Karpas-422 (cell line): ENCODE measurements around the gene PALD1. TPM values are rescaled to one million over a fixed set of nuclear protein-coding genes. Genes with fewer than 3 reads are reported as not detected.

Experiments used
- DNase-seq: peaks from one replicate; pipeline ENCODE4 v3.0.0-alpha.2; 2015
- H2AFZ ChIP-seq: fragments of 200-600 bp; sonication (generic); 2 replicates; pipeline ENCODE4 v1.6.1; 2014; ENCODE audit warnings: antibody characterized with exemption, low read length, mixed read lengths
- H3K27ac ChIP-seq: fragments of 200-600 bp; sonication (generic); 2 replicates; pipeline ENCODE4 v1.5.1; 2014; ENCODE audit warnings: mild to moderate bottlenecking, low read length, moderate library complexity
- H3K27me3 ChIP-seq: fragments of 200-600 bp; sonication (generic); 2 replicates; pipeline ENCODE4 v1.6.1; 2014; ENCODE audit warnings: low read length, mixed read lengths
- H3K36me3 ChIP-seq: fragments of 200-600 bp; sonication (generic); 2 replicates; pipeline ENCODE4 v1.6.1; 2014; ENCODE audit warnings: low read length, mixed read lengths; ENCODE audit not compliant: insufficient read depth
- H3K4me1 ChIP-seq: fragments of 200-600 bp; sonication (generic); 2 replicates; pipeline ENCODE4 v1.6.1; 2014; ENCODE audit warnings: mild to moderate bottlenecking, low read length, mixed read lengths
- H3K4me2 ChIP-seq: fragments of 200-600 bp; sonication (generic); 2 replicates; pipeline ENCODE4 v1.6.1; 2014; ENCODE audit warnings: low read length, low read depth, mild to moderate bottlenecking; ENCODE audit not compliant: poor library complexity, severe bottlenecking
- H3K4me3 ChIP-seq: fragments of 200-600 bp; sonication (generic); 2 replicates; pipeline ENCODE4 v1.5.1; 2014; ENCODE audit warnings: mild to moderate bottlenecking, antibody characterized with exemption, low read length, mixed read lengths
- H3K79me2 ChIP-seq: fragments of 200-600 bp; sonication (generic); 2 replicates; pipeline ENCODE4 v1.6.1; 2014; ENCODE audit warnings: mild to moderate bottlenecking, low read length, mixed read lengths
- H3K9ac ChIP-seq: fragments of 200-600 bp; sonication (generic); 2 replicates; pipeline ENCODE4 v1.6.0; 2014; ENCODE audit warnings: low read length
- H3K9me2 ChIP-seq: fragments of 200-600 bp; sonication (generic), shearing (Covaris generic); replicated peaks from 2 replicates; pipeline ENCODE4 v1.6.0; 2014; ENCODE audit warnings: mild to moderate bottlenecking, low read length, moderate library complexity; ENCODE audit not compliant: insufficient read depth
- H3K9me3 ChIP-seq: fragments of 300-700, 200-600 bp; sonication (generic); 2 replicates; pipeline ENCODE4 v1.6.1; 2014; ENCODE audit warnings: low read length, mixed read lengths
- H4K20me1 ChIP-seq: fragments of 200-600 bp; sonication (generic); 2 replicates; pipeline ENCODE4 v1.6.1; 2014; ENCODE audit warnings: mild to moderate bottlenecking, antibody characterized with exemption, low read length, low read depth; ENCODE audit not compliant: insufficient read depth
- total RNA-seq: library from RNA; depleted of rRNA; stranded (reverse); fragments of >200 nt; shearing (Covaris generic); gene quantifications from 2 replicates; pipeline ENCODE4 v1.2.3, GENCODE V29; 2014; ENCODE audit warnings: low replicate concordance

Gene PALD1
- total RNA-seq, 1 experiment from 2014 or later = 54.7 TPM

DNA sequence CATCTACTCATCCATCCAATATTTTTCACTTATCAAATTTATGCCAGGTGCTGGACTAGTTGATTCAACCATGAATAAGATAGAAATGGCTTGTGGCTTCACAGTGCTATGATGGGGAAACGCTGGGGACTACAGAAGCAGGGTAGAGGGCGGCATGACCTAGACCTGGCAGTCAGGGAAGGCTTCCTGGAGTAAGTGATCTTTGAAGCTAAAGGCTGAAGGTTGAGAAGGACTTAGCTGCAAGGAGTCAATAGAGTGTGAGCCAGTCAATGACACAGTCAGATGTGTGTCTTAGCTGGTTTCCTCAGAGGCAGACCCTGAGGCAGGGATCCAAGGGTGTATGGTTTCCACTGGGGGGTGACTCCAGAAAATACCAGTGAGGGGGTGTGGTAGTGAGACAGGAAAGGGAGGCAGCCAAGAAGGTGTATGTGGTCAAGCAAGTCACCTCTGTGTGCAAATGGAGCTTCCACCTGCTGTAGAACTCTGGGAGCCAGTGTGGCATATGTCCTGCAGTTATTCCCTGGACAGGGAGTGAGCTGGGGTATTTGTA is 113.7 kb downstream of the PALD1 start:
- H3K79me2 ChIP-seq = no peaks in the 10 kb centered on the region
- no peaks in the 10 kb centered on the region for H3K9me2 ChIP-seq
- no peak overlapping the region for H3K9ac ChIP-seq
- H4K20me1 ChIP-seq = no peaks in the 10 kb centered on the region; the same call in 1 of the 2 replicates
- no peaks in the 10 kb centered on the region for H3K27me3 ChIP-seq
- H2AFZ ChIP-seq = no peak overlapping the region
- no peak for DNase-seq
- H3K27ac ChIP-seq = no peak overlapping the region
- no peak overlapping the region for H3K4me3 ChIP-seq
- no peaks in the 10 kb centered on the region for H3K9me3 ChIP-seq
- H3K36me3 ChIP-seq = no peaks in the 10 kb centered on the region
- H3K4me1 ChIP-seq = peaks cover 10% of the 10 kb centered on the region
- H3K4me2 ChIP-seq = no peak overlapping the region

DNA sequence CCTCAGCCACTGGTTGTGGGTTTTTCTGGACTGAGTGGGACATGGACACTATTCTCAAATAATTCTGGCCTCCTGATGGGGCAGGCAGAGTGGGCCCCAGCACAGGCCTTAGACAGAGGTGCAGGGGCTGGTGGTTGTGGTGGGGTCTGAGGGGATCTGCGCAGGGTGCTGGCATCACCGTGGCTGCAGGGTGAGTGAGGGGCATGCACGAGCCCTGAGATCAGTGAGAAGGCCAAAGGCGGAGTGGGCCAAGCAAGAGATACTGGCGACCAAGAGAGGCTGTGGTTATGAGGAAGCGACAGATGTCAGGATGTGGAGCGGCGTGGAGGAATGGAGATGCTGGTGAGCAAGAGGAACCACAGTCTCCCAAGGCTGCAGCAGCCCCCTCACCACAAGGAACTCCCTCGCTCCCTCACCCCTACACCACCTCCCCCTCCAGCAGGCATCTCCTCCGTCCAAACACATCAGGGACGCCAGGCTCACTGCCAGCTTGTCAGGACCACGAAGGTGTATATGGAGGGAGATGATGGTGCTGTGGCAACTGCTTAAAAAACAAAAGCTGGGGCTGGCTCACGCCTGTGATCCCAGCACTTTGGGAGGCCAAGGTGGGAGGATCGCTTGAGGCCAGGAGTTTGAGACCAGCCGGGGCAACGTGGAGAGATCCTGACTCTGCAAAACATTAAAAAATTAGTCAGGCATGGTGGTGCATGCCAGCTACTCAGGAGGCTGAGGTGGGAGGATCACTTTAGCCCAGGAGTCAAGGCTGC is 114.4 kb downstream of the PALD1 start:
- Histone ChIP-seq H3K4me1 (peaks cover 8% of the 10 kb centered on the region), H3K9ac (no peak overlapping the region), H3K36me3 (no peaks in the 10 kb centered on the region), H3K4me3 (no peak overlapping the region), H3K79me2 (no peaks in the 10 kb centered on the region), H3K27ac (no peak overlapping the region), H4K20me1 (no peaks in the 10 kb centered on the region), H3K9me2 (no peaks in the 10 kb centered on the region), H3K27me3 (no peaks in the 10 kb centered on the region), H3K9me3 (no peaks in the 10 kb centered on the region), H2AFZ (no peak overlapping the region), H3K4me2 (no peak overlapping the region)
- DNase-seq = no peak

GRCh38 chr10:70593513-70593890 is 114.9 kb downstream of the PALD1 start:
- no peak overlapping the region for H3K4me3 ChIP-seq
- no peaks in the 10 kb centered on the region for H3K9me2 ChIP-seq
- no peaks in the 10 kb centered on the region for H3K79me2 ChIP-seq
- H3K4me1 ChIP-seq = peaks cover 3% of the 10 kb centered on the region
- H3K9ac ChIP-seq = no peak overlapping the region
- H3K27me3 ChIP-seq = no peaks in the 10 kb centered on the region
- H3K27ac ChIP-seq = no peak overlapping the region
- DNase-seq = no peak
- H3K36me3 ChIP-seq = no peaks in the 10 kb centered on the region
- no peak overlapping the region for H2AFZ ChIP-seq
- H4K20me1 ChIP-seq = no peaks in the 10 kb centered on the region
- H3K4me2 ChIP-seq = no peak overlapping the region
- no peaks in the 10 kb centered on the region for H3K9me3 ChIP-seq

- no peak for DNase-seq
- Histone ChIP-seq H3K4me2 (no peak overlapping the region), H4K20me1 (no peaks in the 10 kb centered on the region), H3K9me3 (no peaks in the 10 kb centered on the region), H3K9me2 (no peaks in the 10 kb centered on the region), H2AFZ (no peak overlapping the region), H3K9ac (no peak overlapping the region), H3K4me3 (no peak overlapping the region), H3K36me3 (no peaks in the 10 kb centered on the region), H3K4me1 (peaks cover 3% of the 10 kb centered on the region), H3K79me2 (no peaks in the 10 kb centered on the region), H3K27ac (no peak overlapping the region), H3K27me3 (no peaks in the 10 kb centered on the region)
Measured at GRCh38 chr10:70594161-70594560, 115.6 kb downstream of the PALD1 start.

GRCh38 chr10:70595566-70596016 is 117.0 kb downstream of the PALD1 start:
- H3K9ac ChIP-seq = no peak overlapping the region
- H3K4me1 ChIP-seq = peaks cover 3% of the 10 kb centered on the region
- H3K27me3 ChIP-seq = no peaks in the 10 kb centered on the region
- H3K9me3 ChIP-seq = no peaks in the 10 kb centered on the region
- H3K4me2 ChIP-seq = no peak overlapping the region
- no peak overlapping the region for H3K4me3 ChIP-seq
- no peaks in the 10 kb centered on the region for H3K79me2 ChIP-seq
- H3K9me2 ChIP-seq = no peaks in the 10 kb centered on the region
- DNase-seq = no peak
- no peaks in the 10 kb centered on the region for H4K20me1 ChIP-seq
- no peak overlapping the region for H3K27ac ChIP-seq
- no peaks in the 10 kb centered on the region for H3K36me3 ChIP-seq
- no peak overlapping the region for H2AFZ ChIP-seq

DNA sequence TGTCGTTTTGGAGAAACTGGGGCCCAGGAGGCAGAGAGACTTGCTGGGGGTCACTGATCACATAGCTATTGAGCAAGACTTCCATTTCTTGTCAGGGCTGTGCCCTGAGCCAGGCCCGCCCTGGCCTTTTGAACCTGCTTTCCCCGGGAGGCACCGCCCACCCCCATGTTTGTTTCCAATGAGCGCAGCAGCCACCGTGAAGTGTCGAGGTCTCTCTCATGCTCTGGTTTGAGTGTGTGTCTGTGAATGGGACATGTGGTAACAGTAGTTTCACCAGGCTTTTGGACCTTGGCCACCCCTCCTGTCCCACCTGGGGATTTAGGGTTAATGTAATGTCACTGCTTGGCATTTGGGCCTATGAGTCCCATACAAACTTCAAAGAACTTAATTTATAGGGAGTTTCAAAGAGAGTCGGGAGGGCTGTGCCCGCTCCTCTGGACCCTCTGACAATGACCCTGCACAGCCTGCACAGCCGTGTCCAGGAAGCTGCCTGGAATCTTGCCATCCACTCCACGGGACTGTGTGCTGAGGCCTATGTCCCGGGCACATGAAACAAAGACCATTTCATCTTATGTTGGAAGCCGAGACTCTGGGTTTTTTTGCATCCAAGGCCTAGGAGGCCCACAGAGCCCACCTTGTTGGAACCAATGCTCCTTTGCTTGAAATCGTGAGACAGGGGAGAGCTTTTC is 117.7 kb downstream of the PALD1 start:
- Histone ChIP-seq H2AFZ (no peak overlapping the region), H3K4me1 (peaks cover 3% of the 10 kb centered on the region), H3K4me3 (no peak overlapping the region), H3K9me2 (no peaks in the 10 kb centered on the region), H3K9me3 (no peaks in the 10 kb centered on the region), H3K27me3 (no peaks in the 10 kb centered on the region), H3K9ac (no peak overlapping the region), H4K20me1 (no peaks in the 10 kb centered on the region), H3K4me2 (no peak overlapping the region), H3K79me2 (no peaks in the 10 kb centered on the region), H3K27ac (no peak overlapping the region), H3K36me3 (no peaks in the 10 kb centered on the region)
- DNase-seq = no peak

- no peak overlapping the region for H3K4me3 ChIP-seq
- no peak overlapping the region for H3K9ac ChIP-seq
- H3K27me3 ChIP-seq = no peaks in the 10 kb centered on the region
- no peak for DNase-seq
- H4K20me1 ChIP-seq = no peaks in the 10 kb centered on the region
- H3K27ac ChIP-seq = no peak overlapping the region
- no peaks in the 10 kb centered on the region for H3K36me3 ChIP-seq
- no peaks in the 10 kb centered on the region for H3K79me2 ChIP-seq
- no peaks in the 10 kb centered on the region for H3K9me3 ChIP-seq
- no peaks in the 10 kb centered on the region for H3K9me2 ChIP-seq
- H3K4me2 ChIP-seq = no peak overlapping the region
- no peak overlapping the region for H2AFZ ChIP-seq
- peaks cover 3% of the 10 kb centered on the region for H3K4me1 ChIP-seq
Measured at GRCh38 chr10:70596860-70597809, 118.6 kb downstream of the PALD1 start.
